HG03139 (cell line): ENCODE results near the gene PNPLA6.
"Not testable (repeated sequence)": the region's sequence is repeated elsewhere in the genome, so short reads cannot be mapped to it uniquely, and the experiment has no call there.

Experiments used
- ATAC-seq: cut with Tn5 transposase; IDR thresholded peaks from one replicate; pipeline ENCODE4 v1.9.1; 2021; ENCODE audit not compliant: unreplicated experiment

Gene PNPLA6

GRCh38 chr19:7550987-7551761 lies 15.7 kb downstream of the PNPLA6 start:
- no peak for ATAC-seq

GRCh38 chr19:7552781-7553180 lies 17.3 kb downstream of the PNPLA6 start:
- ATAC-seq: no peak

- ATAC-seq: no peak
These were observed 19.0 kb downstream of the PNPLA6 start for GRCh38 chr19:7554565-7554964.

GRCh38 chr19:7554990-7555864 lies 19.7 kb downstream of the PNPLA6 start:
- ATAC-seq: no peak

GRCh38 chr19:7556696-7557315 lies 21.3 kb downstream of the PNPLA6 start:
- ATAC-seq: no peak

GRCh38 chr19:7558667-7559066 lies 23.1 kb downstream of the PNPLA6 start:
- ATAC-seq: no peak

GRCh38 chr19:7559102-7559501 lies 23.6 kb downstream of the PNPLA6 start:
- no peak for ATAC-seq

GRCh38 chr19:7560255-7560654 lies 24.7 kb downstream of the PNPLA6 start:
- no peak for ATAC-seq

- no peak for ATAC-seq
These were observed 25.8 kb downstream of the PNPLA6 start for GRCh38 chr19:7561325-7561724.

- ATAC-seq: no peak
These were observed 27.3 kb downstream of the PNPLA6 start for GRCh38 chr19:7562646-7563393.

GRCh38 chr19:7564866-7565265 lies 29.3 kb downstream of the PNPLA6 start:
- ATAC-seq: no peak

GRCh38 chr19:7565332-7565731 lies 29.8 kb downstream of the PNPLA6 start:
- no peak for ATAC-seq

- ATAC-seq: no peak
These were observed 35.2 kb downstream of the PNPLA6 start for GRCh38 chr19:7570761-7571160.

GRCh38 chr19:7575434-7576040 lies 40.0 kb downstream of the PNPLA6 start:
- no peak for ATAC-seq

- not testable (repeated sequence) for ATAC-seq
These were observed 41.9 kb downstream of the PNPLA6 start for GRCh38 chr19:7577422-7577821.

- ATAC-seq: no peak
These were observed 42.6 kb downstream of the PNPLA6 start for GRCh38 chr19:7578127-7578526.

GRCh38 chr19:7579182-7579581 lies 43.7 kb downstream of the PNPLA6 start:
- no peak for ATAC-seq

- ATAC-seq: no peak
These were observed 46.9 kb downstream of the PNPLA6 start for GRCh38 chr19:7582446-7582845.

- ATAC-seq: no peak
These were observed 54.3 kb downstream of the PNPLA6 start for GRCh38 chr19:7589822-7590221.

- no peak for ATAC-seq
These were observed 54.7 kb downstream of the PNPLA6 start for GRCh38 chr19:7590256-7590655.
